Stimulated activated CD4-positive, alpha-beta T cell treated with anti-CD3 and anti-CD28 coated beads, Interleukin-4, amount 100 ng/mL, for 1 hour (primary cell): ENCODE data around the gene SYTL3.

Experiments
- DNase-seq: peaks from one replicate; pipeline ENCODE4 v3.0.0-alpha.2; 2020

Gene SYTL3

GRCh38 chr6:158735009-158735408 lies 85.2 kb downstream of the SYTL3 start:
- no peak for DNase-seq

DNA sequence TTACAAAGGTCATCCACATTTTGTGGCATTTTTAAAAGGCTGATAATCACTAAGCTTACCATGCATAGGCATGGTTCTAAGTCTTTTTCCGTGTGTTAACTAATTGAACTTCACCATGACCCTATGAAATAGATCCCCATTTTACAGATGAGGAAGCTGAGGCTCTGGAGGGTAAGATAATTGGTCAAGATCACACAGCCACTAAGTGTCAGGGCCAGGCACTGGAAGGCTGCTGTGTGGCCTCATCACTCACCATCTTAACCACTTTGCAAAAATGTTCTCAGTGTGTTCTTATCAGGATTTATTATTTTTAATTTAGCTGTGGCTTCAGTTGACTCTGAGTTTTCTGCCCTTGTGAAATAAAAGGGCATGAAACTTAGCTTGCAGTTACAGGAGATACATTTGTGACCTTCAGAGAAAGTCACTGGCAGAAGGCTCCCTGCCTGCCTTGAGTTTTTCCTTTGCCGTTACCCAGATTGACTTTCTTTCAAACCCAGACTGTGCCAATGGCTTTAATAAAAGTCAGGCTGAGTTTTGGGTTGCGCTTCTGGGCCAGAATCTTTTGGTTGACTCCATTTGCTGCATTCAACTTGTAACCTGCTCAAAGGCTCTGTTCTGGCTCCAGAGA lies 87.3 kb downstream of the SYTL3 start:
- no peak for DNase-seq

- DNase-seq: no peak
Observed at GRCh38 chr6:158737710-158738615, 88.1 kb downstream of the SYTL3 start.

DNA sequence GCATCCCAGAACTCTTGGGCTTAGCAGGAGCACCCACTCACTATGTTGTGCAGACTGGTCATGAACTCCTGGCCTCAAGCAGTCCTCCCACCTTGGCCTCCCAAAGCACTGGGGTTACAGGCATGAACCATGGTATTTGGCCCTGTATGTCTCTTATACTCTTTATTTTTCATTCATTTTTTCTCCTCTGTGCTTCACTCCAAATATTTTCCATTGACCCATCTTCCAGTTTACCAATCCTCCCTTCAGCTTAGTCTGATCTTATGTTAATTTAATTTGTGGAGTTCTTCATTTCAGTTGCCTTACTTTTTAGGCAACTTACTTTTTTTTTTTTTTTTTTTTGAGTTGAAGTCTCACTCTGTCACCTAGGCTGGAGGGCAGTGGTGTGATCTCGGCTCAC lies 89.8 kb downstream of the SYTL3 start:
- no peak for DNase-seq

- DNase-seq: no peak
Observed at GRCh38 chr6:158743033-158743651, 93.3 kb downstream of the SYTL3 start.

DNA sequence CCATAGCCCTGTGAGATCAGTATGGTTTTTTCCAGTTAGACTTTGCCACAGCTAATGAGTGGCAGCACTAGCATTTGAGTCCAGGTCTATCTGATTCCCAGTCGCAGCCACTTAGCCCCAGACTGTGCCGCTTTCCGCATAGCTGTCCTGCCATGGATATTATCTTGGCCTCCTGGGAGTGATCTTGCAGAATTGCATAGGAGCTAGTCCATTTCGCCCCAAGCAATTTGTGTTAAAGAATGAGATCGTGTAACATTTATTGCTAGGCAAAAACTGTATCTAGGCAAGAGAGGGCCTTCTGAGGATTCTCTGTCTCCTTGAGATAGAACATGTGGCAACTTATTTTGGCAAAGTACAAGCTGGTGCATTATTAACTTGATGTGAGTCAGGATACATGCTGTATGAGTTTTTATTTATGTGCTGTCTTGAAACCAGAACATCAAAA lies 95.2 kb downstream of the SYTL3 start:
- DNase-seq: no peak

- no peak for DNase-seq
Observed at GRCh38 chr6:158751224-158751623, 101.4 kb downstream of the SYTL3 start.

DNA sequence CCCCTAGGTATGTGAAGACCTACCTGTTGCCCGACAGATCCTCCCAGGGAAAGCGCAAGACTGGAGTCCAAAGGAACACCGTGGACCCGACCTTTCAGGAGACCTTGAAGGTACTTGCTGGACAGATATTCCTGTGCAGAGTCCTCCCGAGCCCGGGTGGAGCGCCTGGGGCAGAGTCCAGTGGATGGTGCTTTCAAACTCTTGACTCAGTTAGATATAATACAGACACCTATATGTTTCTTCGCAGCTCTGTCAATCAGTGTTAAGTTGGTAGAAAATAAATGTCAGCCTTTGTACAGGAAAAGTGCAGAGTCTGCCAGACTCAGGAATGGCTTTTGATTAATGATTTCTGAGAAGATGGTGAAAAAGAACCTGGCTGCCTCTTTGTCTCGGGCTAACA lies 102.1 kb downstream of the SYTL3 start:
- DNase-seq: no peak

DNA sequence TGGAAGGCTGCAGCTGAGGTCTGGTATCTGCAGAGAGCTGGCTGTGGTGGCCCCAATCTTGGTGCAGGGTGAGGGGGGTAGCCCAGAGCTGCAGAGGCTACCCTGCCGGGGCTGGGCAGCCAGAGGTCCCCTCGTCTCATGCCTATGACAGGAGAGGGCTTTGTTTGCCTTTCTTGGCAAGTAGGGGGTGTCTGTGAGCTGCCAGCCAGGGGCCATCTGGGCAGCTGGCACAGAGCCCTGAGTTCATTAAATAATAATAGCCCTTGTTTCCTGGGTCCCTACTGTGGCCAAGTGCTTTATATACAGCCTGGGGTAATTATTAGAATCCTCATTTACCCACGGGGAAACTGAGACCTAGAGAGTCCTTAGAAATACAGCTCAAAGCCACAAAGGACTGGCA lies 102.8 kb downstream of the SYTL3 start:
- no peak for DNase-seq

- DNase-seq: no peak
Observed at GRCh38 chr6:158753811-158754210, 104.0 kb downstream of the SYTL3 start.

DNA sequence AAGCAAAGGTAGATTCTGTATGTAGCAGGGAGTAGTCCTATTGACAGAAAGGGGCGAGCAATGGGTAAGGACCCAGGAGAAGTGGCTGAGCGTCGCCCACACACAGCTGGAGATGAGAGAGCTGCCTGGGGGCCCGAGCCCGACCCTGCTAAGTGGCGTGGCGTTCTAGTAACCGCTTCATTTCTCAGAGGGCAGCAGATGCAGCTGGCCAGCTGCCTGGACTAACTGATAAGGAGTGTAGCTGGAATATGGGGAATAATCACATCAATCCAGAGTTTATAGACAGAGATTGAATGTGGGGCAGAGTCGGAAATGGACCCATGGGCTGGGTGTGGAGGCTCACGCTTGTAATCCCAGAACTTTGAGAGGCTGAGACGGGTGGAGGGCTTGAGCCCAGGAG lies 104.9 kb downstream of the SYTL3 start:
- DNase-seq: no peak

- no peak for DNase-seq
Observed at GRCh38 chr6:158755636-158756035, 105.8 kb downstream of the SYTL3 start.

GRCh38 chr6:158756126-158756525 lies 106.3 kb downstream of the SYTL3 start:
- no peak for DNase-seq

- DNase-seq: no peak
Observed at GRCh38 chr6:158756977-158757752, 107.3 kb downstream of the SYTL3 start.

DNA sequence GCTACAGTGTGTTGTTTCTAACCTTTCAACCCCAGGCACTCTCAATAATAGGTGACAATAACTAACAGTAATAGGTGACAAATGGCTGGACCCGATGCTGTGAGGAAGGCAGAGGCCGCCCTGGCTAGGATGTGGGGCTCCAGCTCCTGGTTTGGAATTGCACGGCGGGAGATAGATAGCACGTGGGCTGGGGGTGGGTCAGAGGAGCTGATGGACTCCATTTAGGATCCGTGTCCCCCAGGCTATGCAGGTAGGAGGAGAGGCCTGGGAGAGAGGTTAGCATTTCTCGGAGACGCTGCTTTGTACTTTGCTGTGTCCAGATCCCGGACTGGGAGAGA lies 107.9 kb downstream of the SYTL3 start:
- DNase-seq: no peak

- DNase-seq: no peak
Observed at GRCh38 chr6:158758451-158758860, 108.6 kb downstream of the SYTL3 start.

- no peak for DNase-seq
Observed at GRCh38 chr6:158758941-158759479, 109.2 kb downstream of the SYTL3 start.

GRCh38 chr6:158759966-158760617 lies 110.2 kb downstream of the SYTL3 start:
- no peak for DNase-seq

DNA sequence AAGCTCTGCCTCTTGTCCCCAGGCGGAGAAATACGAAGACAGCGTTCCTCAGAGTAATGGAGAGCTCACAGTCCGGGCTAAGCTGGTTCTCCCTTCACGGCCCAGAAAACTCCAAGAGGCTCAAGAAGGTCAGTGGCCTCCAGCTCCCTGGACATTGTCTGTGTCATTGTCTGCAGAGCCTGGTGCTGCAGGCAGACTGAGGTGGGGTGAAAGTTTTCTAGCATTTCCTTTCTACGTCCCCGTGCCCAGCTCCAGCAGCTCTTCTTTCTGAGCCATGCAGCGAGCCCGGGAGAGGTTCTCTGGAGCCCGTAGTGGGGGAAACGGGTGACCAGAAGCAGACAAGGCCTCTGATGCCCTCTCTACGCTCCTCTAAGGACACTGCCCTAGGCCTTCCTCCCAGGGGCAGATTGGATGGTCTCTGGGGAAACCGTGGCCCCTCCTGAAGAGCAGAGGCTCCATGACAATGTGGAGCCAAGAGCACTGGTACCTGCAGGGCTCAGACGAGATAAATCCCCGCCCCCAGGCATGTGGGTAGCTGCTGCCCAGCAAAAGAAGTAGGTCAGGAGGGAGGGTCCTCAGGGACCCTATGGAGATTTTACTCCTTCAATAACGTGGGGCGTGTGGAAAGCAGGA lies 110.9 kb downstream of the SYTL3 start:
- no peak for DNase-seq

DNA sequence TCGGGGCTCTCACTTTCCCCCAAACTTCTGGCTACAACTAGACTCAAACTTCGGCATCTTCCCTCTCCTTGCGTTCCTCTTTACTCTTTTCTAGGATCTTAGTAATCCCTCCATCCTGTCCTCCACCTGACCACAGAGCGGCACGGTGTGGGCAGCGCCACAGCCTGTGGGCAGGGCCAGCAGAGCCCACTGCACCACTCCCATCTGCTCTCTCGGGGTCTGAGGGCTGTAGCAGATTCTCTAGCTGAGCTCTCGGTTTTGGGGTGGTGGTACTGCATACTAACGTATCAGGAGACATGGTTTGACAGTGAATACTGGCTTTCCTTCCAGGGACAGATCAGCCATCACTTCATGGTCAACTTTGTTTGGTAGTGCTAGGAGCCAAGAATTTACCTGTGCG lies 111.9 kb downstream of the SYTL3 start:
- DNase-seq: no peak

- no peak for DNase-seq
Observed at GRCh38 chr6:158762787-158763433, 113.1 kb downstream of the SYTL3 start.
